ENCODE results near the gene JKAMP.

Gene JKAMP

DNA sequence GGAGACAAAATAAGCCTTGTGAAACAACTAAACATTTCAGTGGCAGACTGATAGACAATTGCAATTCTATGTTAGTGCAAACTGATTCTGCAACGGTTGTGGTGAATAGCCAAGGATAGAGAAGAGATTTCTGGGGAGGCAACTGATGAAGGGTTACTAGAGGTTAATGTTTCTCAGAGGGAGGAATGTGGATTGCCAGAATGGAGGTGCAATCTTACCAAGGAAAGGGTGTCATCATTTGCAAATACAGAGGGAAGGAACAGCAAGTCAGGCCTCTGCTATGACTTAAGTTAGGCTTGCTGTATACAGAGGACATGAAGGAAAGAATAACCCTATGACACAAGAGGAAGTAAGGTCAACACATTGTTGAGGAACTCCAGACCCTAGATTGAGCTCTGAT, 56.5 kb downstream of the JKAMP start:
- no peak for DNase-seq (ENCODE audit: low spot score)

DNA sequence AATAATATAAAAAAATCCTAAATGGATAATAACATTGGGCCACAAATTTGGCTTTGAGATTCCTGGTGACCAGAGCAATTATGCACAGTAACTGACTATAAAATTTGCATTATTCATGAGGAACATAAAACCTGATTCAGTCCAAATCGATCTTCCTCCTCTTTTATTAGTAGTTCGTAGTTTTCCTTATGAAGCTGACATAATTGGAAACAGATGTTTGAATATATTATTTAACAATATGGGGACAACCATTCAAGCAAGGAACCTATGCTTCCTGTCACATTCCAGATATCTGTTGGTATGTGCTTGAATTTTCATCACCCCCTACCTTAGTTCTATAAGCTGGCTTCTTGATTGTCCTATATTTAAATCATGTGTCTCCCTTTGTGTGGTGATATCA, 57.4 kb downstream of the JKAMP start:
- DNase-seq (ENCODE audit: low spot score), result no peak

DNA sequence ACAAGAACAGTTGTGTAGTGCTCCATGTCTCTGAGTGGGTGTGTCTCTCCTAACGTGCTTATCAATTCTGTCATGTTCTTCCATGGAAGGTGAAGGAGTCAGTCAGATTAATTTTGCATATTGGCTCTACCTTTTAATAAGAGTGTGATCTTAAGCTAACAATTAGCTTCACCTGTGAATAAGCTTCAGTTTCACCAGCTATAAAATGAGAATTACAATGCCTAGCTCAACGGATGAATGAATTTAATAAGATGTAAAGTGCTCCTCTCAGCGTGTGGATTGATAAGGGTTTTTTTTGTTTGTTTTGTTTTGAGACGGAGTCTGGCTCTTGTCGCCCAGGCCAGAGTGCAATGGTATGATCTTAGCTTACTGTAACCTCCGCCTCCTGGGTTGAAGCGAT, 59.6 kb downstream of the JKAMP start:
- DNase-seq (ENCODE audit: low spot score), result no peak

DNA sequence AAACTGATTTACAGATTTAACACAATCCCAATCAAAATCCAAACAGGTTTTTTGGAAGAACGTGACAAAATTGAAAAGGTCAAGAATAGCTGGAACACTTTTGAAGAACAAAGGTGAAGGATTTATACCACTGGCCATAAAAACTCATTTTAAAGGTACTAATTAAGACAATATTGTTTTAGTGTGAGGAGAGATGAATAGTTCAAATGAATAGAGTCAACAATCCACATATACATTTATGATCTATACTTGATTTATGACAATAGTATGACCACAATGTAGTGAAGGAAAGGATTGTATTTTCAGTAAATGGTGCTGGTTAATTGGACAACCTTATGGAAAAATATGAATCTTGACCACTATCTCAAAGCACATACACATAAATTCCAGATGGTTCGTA, 63.0 kb downstream of the JKAMP start:
- no peak for DNase-seq (ENCODE audit: low spot score)

Data from cerebellar cortex (tissue), 1 donor.